ENCODE measurements around the gene GOLT1B.

GRCh38 chr12:21566907-21567394 lies 65.4 kb downstream of the GOLT1B start:
- no peak for TF ChIP-seq POLR2A (IDR thresholded peaks at IDR 0.05; ENCODE audit: low read length)
- no peak for TF ChIP-seq GATA1 (IDR thresholded peaks at IDR 0.05; ENCODE audit: low read depth, low read length)
